NCI-H2081 (cell line): Measurements from ENCODE around the gene KCNN3.

Experiments
- DNase-seq, 2 experiments: peaks; one replicate each; lab custom pipeline; 2025; lab: John Stamatoyannopoulos, UW

KCNN3 gene

DNA sequence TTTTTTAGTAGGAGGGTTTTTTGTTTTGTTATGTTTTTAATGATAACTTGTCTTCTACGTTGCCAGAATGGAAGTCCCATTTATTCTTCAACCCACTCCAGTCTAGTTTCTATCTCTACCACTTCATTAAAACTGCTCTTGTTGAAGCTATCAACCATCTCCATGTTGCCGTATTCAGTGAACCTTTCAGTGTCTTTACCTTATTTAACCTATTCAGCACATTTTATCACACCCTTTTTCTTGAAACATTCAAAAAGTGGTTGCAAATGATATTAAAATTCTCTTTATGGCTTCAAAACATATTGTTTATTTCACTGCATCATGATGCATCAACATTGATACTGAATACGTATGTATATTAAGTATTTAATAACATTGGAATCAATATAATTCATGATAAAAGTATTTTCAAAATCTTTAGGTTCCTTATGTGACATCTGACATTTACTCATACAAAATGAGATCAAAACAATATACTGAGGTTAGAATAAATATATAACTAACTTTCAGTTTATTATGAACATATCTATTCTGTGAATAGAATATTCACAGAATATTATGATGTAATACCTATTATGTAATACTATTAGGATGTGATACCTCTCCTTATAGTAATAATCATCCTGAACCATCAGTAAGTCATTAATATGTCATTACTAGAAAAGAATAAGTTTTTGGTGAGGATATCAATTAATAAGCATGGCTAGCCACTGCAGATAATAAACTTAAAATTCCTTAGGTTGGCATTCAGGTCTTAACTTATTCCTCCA lies 210.1 kb downstream of the KCNN3 start:
- DNase-seq: no peak

DNA sequence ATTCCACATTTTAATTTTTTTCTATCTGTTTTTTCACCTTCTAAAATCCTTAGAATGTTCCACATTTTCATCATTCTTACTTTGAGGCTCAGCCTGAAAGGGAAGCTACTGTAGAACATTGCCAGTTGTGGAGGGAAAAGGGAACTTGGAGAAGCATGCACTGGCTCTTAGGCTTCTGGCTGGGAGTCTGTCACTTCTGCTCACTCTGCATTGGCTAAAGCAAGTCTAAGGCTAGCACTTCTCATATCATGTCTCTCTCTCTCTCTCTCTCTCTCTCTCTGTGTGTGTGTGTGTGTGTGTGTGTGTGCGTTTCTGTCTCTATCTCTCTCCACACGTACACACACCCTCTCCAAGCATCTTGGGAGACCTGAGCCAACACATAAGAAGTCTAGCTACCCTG lies 212.5 kb downstream of the KCNN3 start:
- DNase-seq: no peak

DNA sequence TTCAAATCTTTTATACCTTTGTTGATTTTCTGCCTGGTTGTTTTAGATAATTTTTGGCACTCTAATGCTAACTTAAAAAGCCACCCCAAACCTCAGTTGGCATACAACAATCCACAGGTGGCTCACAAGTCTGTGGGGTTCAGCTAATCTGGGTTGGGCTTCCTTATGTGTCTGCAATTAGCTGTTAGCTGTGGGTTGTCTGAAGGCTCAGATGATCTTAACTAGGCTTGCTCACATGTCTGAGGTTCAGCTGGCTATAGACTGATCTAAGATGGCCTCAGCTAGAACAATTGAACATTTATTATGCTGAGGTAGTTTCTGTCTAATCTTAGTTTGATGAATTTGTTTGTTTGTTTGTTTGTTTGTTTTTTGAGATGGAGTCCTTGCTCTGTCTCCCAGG lies 217.2 kb downstream of the KCNN3 start:
- no peak for DNase-seq
